Measurements from ENCODE around the gene BICDL1. TPM values are rescaled to one million over a fixed set of nuclear protein-coding genes. Genes with fewer than 3 reads are reported as not detected.

Gene BICDL1
- total RNA-seq, 1 experiment from 2014 or later = 14.4 TPM

DNA sequence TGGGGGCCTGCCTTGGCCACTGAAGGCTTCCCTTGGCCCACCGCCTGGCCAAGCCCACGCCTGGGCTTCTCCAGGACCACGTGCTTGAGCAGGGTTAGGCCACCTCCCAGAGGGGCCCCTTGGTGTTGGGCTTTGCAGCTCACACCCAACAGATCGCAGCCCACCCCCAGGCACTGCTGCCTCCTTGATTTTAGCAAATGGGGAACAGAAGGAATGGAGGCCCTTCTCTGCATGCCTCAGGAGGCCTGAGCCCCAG, 104.2 kb downstream of the BICDL1 start:
- TF ChIP-seq, protein P1, sequence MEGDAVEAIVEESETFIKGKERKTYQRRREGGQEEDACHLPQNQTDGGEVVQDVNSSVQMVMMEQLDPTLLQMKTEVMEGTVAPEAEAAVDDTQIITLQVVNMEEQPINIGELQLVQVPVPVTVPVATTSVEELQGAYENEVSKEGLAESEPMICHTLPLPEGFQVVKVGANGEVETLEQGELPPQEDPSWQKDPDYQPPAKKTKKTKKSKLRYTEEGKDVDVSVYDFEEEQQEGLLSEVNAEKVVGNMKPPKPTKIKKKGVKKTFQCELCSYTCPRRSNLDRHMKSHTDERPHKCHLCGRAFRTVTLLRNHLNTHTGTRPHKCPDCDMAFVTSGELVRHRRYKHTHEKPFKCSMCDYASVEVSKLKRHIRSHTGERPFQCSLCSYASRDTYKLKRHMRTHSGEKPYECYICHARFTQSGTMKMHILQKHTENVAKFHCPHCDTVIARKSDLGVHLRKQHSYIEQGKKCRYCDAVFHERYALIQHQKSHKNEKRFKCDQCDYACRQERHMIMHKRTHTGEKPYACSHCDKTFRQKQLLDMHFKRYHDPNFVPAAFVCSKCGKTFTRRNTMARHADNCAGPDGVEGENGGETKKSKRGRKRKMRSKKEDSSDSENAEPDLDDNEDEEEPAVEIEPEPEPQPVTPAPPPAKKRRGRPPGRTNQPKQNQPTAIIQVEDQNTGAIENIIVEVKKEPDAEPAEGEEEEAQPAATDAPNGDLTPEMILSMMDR (conservative IDR thresholded peaks at IDR 0.05) = no peak
- no peak for TF ChIP-seq EZH2 (IDR thresholded peaks at IDR 0.05; ENCODE audit: low read depth)
- no TSS peak for BruUV-seq (replicated peaks)
- H2AFZ ChIP-seq = no peak overlapping the region
- H3K9me2 ChIP-seq (ENCODE audit: insufficient read depth) = no peaks in the 10 kb centered on the region
- no peaks in the 10 kb centered on the region for H3K4me1 ChIP-seq (replicated peaks; ENCODE audit: insufficient read depth)
- H3K79me2 ChIP-seq (ENCODE audit: low read depth) = no peaks in the 10 kb centered on the region
- no peaks in the 10 kb centered on the region for H3K9me3 ChIP-seq (ENCODE audit: insufficient read depth, low read depth)
- no peak overlapping the region for H3K4me3 ChIP-seq
- no peaks in the 10 kb centered on the region for H3F3A ChIP-seq (ENCODE audit: insufficient read depth, low read depth)
- no peaks in the 10 kb centered on the region for H3K27me3 ChIP-seq (ENCODE audit: insufficient read depth, low read depth)
- ChIA-PET CTCF (no interaction called here), POLR2A (ENCODE audit: unreplicated experiment) (no interaction called here)
- H3K4me2 ChIP-seq = no peak overlapping the region
- no peaks in the 10 kb centered on the region for H3K36me3 ChIP-seq (ENCODE audit: low read depth)
- intact Hi-C loops (cut with micrococcal nuclease; ENCODE audit: unreplicated experiment) = no loop called here
- H4K20me1 ChIP-seq (ENCODE audit: insufficient read depth) = no peaks in the 10 kb centered on the region
- no peak overlapping the region for H3K27ac ChIP-seq
- no peak for DNase-seq

DNA sequence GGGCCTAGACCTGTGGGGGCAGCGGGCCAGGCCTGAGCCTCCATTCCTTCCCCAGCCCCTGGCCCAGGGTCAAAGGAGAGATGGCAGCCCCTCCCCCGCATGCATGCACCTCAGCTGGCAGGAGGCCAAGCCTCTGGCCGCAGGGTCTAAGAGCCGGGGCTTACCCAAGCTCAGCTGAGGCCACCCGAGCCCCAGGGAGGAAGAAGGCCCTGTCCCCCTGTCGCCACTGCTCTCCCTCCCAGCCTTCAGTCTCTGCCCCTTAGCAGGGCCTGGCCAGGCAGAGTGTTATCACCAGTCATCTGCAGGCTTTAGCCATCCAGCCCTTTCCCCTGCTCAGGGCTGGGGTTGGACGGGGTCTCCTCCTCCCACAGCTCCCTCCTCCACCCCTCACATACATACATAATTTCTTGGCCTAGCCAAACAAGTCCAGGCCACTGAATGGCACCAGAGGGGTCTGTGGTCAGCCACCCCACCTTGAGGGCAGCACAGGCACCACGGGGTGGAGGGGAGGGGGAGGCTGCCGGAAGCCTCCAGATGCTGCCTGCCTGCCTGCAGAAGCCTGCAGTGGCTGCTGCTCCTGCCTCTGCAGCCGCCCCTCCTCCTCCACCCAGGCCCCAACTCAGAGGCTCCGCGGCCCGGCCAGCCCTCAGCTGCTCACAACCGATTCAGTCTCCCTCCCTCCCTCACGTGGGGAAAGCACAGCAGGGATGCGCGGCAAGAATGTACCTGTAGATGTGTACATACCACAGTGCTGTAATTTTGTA, 104.7 kb downstream of the BICDL1 start:
- no peak for DNase-seq
- no peak overlapping the region for H3K4me2 ChIP-seq
- H3K4me1 ChIP-seq (replicated peaks; ENCODE audit: insufficient read depth) = no peaks in the 10 kb centered on the region
- no peak overlapping the region for H2AFZ ChIP-seq
- no TSS peak for BruUV-seq (replicated peaks)
- POLR2A ChIA-PET (ENCODE audit: unreplicated experiment) = no interaction called here
- no peak for TF ChIP-seq EZH2 (IDR thresholded peaks at IDR 0.05; ENCODE audit: low read depth)
- TF ChIP-seq, protein P1 (conservative IDR thresholded peaks at IDR 0.05) = no peak
- H3K9me3 ChIP-seq (ENCODE audit: insufficient read depth, low read depth) = no peaks in the 10 kb centered on the region
- H3K27ac ChIP-seq = no peak overlapping the region
- no peaks in the 10 kb centered on the region for H4K20me1 ChIP-seq (ENCODE audit: insufficient read depth)
- intact Hi-C loops (cut with micrococcal nuclease; ENCODE audit: unreplicated experiment) = no loop called here
- H3K79me2 ChIP-seq (ENCODE audit: low read depth) = no peaks in the 10 kb centered on the region
- H3K27me3 ChIP-seq (ENCODE audit: insufficient read depth, low read depth) = no peaks in the 10 kb centered on the region
- no peaks in the 10 kb centered on the region for H3K9me2 ChIP-seq (ENCODE audit: insufficient read depth)
- no peaks in the 10 kb centered on the region for H3F3A ChIP-seq (ENCODE audit: insufficient read depth, low read depth)
- no peaks in the 10 kb centered on the region for H3K36me3 ChIP-seq (ENCODE audit: low read depth)
- CTCF ChIA-PET = no interaction called here
- no peak overlapping the region for H3K4me3 ChIP-seq

DNA sequence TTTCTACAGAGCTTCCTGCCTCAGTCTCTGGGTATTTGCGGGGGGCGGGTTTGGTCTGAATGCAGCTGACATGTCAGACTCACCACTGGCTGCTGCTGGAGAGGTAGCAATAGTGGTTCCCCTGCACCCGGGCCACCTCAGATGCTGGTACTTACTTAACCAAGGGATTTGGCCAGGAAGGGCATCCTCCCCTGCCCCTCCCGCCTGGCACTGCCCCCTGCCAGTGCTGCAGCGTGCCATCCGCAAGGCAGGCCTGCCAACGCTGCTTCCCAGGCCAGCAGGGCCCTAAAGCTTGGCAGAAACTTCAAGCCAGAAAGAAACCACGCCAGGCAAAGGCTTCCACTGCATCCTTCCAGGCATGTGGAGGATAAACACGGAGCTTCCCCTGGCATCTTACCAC, 105.4 kb downstream of the BICDL1 start:
- Histone ChIP-seq H3K9me2 (ENCODE audit: insufficient read depth) (no peaks in the 10 kb centered on the region), H3K79me2 (ENCODE audit: low read depth) (no peaks in the 10 kb centered on the region), H3K27me3 (ENCODE audit: insufficient read depth, low read depth) (no peaks in the 10 kb centered on the region), H3K4me2 (no peak overlapping the region), H2AFZ (no peak overlapping the region), H3K27ac (no peak overlapping the region), H3K36me3 (ENCODE audit: low read depth) (no peaks in the 10 kb centered on the region), H3K9me3 (ENCODE audit: insufficient read depth, low read depth) (no peaks in the 10 kb centered on the region), H3F3A (ENCODE audit: insufficient read depth, low read depth) (no peaks in the 10 kb centered on the region), H4K20me1 (ENCODE audit: insufficient read depth) (no peaks in the 10 kb centered on the region), H3K4me1 (replicated peaks; ENCODE audit: insufficient read depth) (no peaks in the 10 kb centered on the region), H3K4me3 (no peak overlapping the region)
- ChIA-PET CTCF (no interaction called here), POLR2A (ENCODE audit: unreplicated experiment) (no interaction called here)
- DNase-seq = no peak
- TF ChIP-seq, protein P1 (conservative IDR thresholded peaks at IDR 0.05) = no peak
- no peak for TF ChIP-seq EZH2 (IDR thresholded peaks at IDR 0.05; ENCODE audit: low read depth)
- intact Hi-C loops (cut with micrococcal nuclease; ENCODE audit: unreplicated experiment) = no loop called here
- no TSS peak for BruUV-seq (replicated peaks)

All from PC-9 (cell line).